ENCODE results near the gene SCAMP5. TPM values are rescaled to one million over a fixed set of nuclear protein-coding genes. Genes with fewer than 3 reads are reported as not detected.

The SCAMP5 gene
- total RNA-seq, 4 donors from 2014 or later, result 3.3 to 6.4 (median 4.3) TPM

GRCh38 chr15:75054172-75054897, 59.0 kb downstream of the SCAMP5 start:
- Histone ChIP-seq H3K9me3 (no peaks in the 10 kb centered on the region), H3K4me3 (no peak overlapping the region), H3K36me3 (peaks cover 0 to 7% (median 0%) of the 10 kb centered on the region in 4 donors), H3K27me3 (no peaks in the 10 kb centered on the region), H3K27ac (replicated peaks in 1 of 4) (no peak overlapping the region), H3K4me1 (peaks cover 5 to 33% (median 10%) of the 10 kb centered on the region in 4 donors)
- WGBS, result 66% methylated on average over 3 of the region's 3 CpGs
- intact Hi-C loops (cut with DNase I), result no loop called here
- TF ChIP-seq POLR2A (IDR thresholded peaks at IDR 0.05; ENCODE audit: low read depth), result no peak
- TF ChIP-seq POLR2AphosphoS5 (IDR thresholded peaks at IDR 0.05), result no peak
- TF ChIP-seq CTCF (IDR thresholded peaks at IDR 0.05), result no peak
- TF ChIP-seq EP300 (IDR thresholded peaks at IDR 0.05), result no peak
- DNase-seq (ENCODE audit: extremely low spot score), result no peak

DNA sequence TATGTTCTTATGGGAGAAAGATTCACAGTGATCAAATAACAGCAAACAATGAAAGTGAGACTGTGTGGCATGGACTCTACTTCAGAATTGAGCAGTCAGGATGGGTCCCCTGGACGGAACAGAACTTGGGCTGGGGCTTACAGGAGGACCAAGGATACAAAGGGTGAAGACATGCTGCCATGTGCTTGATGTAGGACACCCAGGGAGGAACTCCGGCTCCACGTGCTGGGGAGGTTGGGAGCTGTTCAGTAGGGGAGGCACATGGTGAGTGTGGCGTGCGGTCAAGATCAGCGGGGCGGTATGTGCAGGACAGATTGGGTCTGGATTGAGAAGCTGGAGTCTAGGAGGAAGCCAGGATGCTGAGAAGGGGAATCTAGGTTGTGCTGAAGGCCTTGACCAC, 60.7 kb downstream of the SCAMP5 start:
- intact Hi-C loops (cut with DNase I), result no loop called here
- H3K4me3 ChIP-seq, result no peak overlapping the region
- peaks cover 0 to 18% (median 0%) of the 10 kb centered on the region in 4 donors for H3K4me1 ChIP-seq
- WGBS, result 94% methylated on average over 7 of the region's 7 CpGs
- no peak overlapping the region for H3K27ac ChIP-seq (replicated peaks in 1 of 4)
- TF ChIP-seq EP300 (IDR thresholded peaks at IDR 0.05) (no peak), POLR2A (IDR thresholded peaks at IDR 0.05; ENCODE audit: low read depth) (no peak), POLR2AphosphoS5 (IDR thresholded peaks at IDR 0.05) (no peak), CTCF (IDR thresholded peaks at IDR 0.05) (no peak)
- H3K9me3 ChIP-seq, result no peaks in the 10 kb centered on the region
- DNase-seq (ENCODE audit: extremely low spot score), result no peak
- peaks cover 0 to 8% (median 0%) of the 10 kb centered on the region in 4 donors for H3K36me3 ChIP-seq
- no peaks in the 10 kb centered on the region for H3K27me3 ChIP-seq

DNA sequence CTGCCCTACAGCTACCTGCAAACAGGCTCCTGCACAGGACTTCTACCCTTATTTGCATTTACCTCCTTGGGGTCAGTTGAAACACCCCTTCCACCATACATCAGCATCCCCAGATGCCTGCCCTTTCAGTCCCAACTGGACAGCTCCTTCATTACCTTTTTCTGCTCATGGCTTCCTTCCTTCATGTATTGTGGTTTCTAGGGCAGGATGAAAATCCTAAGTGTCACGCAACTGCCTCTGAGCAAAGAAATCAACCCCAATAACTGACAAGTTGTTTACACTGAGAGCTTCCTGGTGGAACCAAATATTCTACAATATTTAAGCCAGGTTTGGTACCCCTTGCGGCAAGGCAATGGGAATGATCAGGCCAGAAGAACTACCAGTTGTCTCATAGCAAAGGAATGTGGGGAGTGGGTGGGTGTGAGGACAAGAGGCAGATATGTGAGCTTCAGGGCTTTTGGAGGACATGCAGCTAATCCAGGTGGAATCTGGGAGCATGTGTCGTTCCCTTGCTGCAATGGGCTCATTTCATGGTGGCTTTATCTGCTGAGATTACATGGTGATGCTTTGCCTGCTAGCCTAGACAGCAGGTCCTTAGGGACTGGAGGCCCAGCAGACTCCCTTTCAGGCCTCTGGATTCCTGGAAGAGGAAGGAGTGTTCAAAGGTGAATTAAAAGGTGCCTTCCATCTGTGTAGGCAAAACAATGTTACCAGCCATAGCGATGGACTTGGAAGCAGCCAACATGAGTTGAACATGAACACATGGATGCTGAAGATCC, 63.0 kb downstream of the SCAMP5 start:
- no peaks in the 10 kb centered on the region for H3K27me3 ChIP-seq
- TF ChIP-seq EP300 (IDR thresholded peaks at IDR 0.05), result no peak
- 92% methylated on average over 4 of the region's 4 CpGs for WGBS
- intact Hi-C loops (cut with DNase I), result no loop called here
- peaks cover 0 to 14% (median 0%) of the 10 kb centered on the region in 4 donors for H3K4me1 ChIP-seq
- no peak overlapping the region for H3K27ac ChIP-seq (replicated peaks in 1 of 4)
- no peak for DNase-seq (ENCODE audit: extremely low spot score)
- no peaks in the 10 kb centered on the region for H3K9me3 ChIP-seq
- peaks cover 0 to 8% (median 0%) of the 10 kb centered on the region in 4 donors for H3K36me3 ChIP-seq
- H3K4me3 ChIP-seq, result no peak overlapping the region

- WGBS, result 80% methylated on average over 5 of the region's 5 CpGs
- no peak overlapping the region for H3K27ac ChIP-seq (replicated peaks in 1 of 4)
Measured at GRCh38 chr15:75059607-75060006, 64.2 kb downstream of the SCAMP5 start.

More at GRCh38 chr15:75059607-75060006, 64.2 kb downstream of the SCAMP5 start:
- H3K36me3 ChIP-seq, result peaks cover 0 to 8% (median 0%) of the 10 kb centered on the region in 4 donors
- peaks cover 0 to 16% (median 1%) of the 10 kb centered on the region in 4 donors for H3K4me1 ChIP-seq
- no peak overlapping the region for H3K4me3 ChIP-seq
- H3K27me3 ChIP-seq, result no peaks in the 10 kb centered on the region
- TF ChIP-seq POLR2AphosphoS5 (IDR thresholded peaks at IDR 0.05), result no peak
- no peak for TF ChIP-seq EP300 (IDR thresholded peaks at IDR 0.05)
- no peak for TF ChIP-seq POLR2A (IDR thresholded peaks at IDR 0.05; ENCODE audit: low read depth)
- no peak for TF ChIP-seq CTCF (IDR thresholded peaks at IDR 0.05)
- intact Hi-C loops (cut with DNase I), result no loop called here
- DNase-seq (ENCODE audit: extremely low spot score), result no peak
- no peaks in the 10 kb centered on the region for H3K9me3 ChIP-seq

All from esophagus muscularis mucosa (tissue), 4 donors.